GM23338 (cell line): Measurements from ENCODE around the gene C11orf21. TPM values are rescaled to one million over a fixed set of nuclear protein-coding genes. Genes with fewer than 3 reads are reported as not detected.

Source experiments
- ATAC-seq: fragments of 200-7000 bp; cut with Tn5 transposase; 3 replicates; pipeline ENCODE4 v1.9.1; 2020
- DNase-seq: peaks from one replicate; pipeline ENCODE4 v3.0.0-alpha.2; 2015; ENCODE audit warnings: low spot score
- H2AFZ ChIP-seq: fragments of 200-600 bp; sonication (generic); 2 replicates; pipeline ENCODE4 v1.8.0; 2016; ENCODE audit warnings: antibody characterized with exemption, mild to moderate bottlenecking, moderate library complexity
- H3F3A ChIP-seq: fragments of 200-600 bp; sonication (generic); replicated peaks from 2 replicates; pipeline ENCODE4 v1.8.0; 2017; ENCODE audit warnings: antibody characterized with exemption, mixed run types, low read depth
- H3K27ac ChIP-seq: fragments of 200-600 bp; sonication (generic); 2 replicates; pipeline ENCODE4 v1.6.1; 2016; ENCODE audit warnings: low read depth
- H3K27me3 ChIP-seq: fragments of 200-600 bp; sonication (generic); 2 replicates; pipeline ENCODE4 v1.8.0; 2016; ENCODE audit warnings: mild to moderate bottlenecking, mixed run types, moderate library complexity; ENCODE audit not compliant: insufficient read depth
- H3K36me3 ChIP-seq: fragments of 200-600 bp; sonication (generic); 2 replicates; pipeline ENCODE4 v1.8.0; 2016; ENCODE audit warnings: mild to moderate bottlenecking; ENCODE audit not compliant: insufficient read depth
- H3K4me1 ChIP-seq: fragments of 200-600 bp; sonication (generic); 2 replicates; pipeline ENCODE4 v1.8.0; 2016; ENCODE audit warnings: mild to moderate bottlenecking, moderate library complexity; ENCODE audit not compliant: insufficient read depth
- H3K4me2 ChIP-seq: fragments of 200-600 bp; sonication (generic); 2 replicates; pipeline ENCODE4 v1.7.1; 2017; ENCODE audit warnings: mixed run types
- H3K4me3 ChIP-seq: fragments of 200-600 bp; sonication (generic); 2 replicates; pipeline ENCODE4 v1.6.1; 2016; ENCODE audit warnings: mixed run types
- H3K79me2 ChIP-seq: fragments of 200-600 bp; sonication (generic); replicated peaks from 2 replicates; pipeline ENCODE4 v1.8.0; 2017; ENCODE audit warnings: mild to moderate bottlenecking; ENCODE audit not compliant: insufficient read depth
- H3K9me2 ChIP-seq: fragments of 200-600 bp; sonication (generic); 2 replicates; pipeline ENCODE4 v1.8.0; 2017; ENCODE audit not compliant: insufficient read depth
- H4K20me1 ChIP-seq: fragments of 200-600 bp; sonication (generic); replicated peaks from 2 replicates; pipeline ENCODE4 v1.8.0; 2017; ENCODE audit warnings: mild to moderate bottlenecking; ENCODE audit not compliant: insufficient read depth
- H3K27ac Mint-ChIP-seq: 2 replicates; pipeline ENCODE4 v1.8.0; 2020; ENCODE audit warnings: inconsistent platforms, mild to moderate bottlenecking, moderate library complexity, mixed read lengths
- H3K27me3 Mint-ChIP-seq: 3 replicates; pipeline ENCODE4 v1.8.0; 2022; ENCODE audit warnings: low read depth, mild to moderate bottlenecking, moderate library complexity, mixed read lengths, inconsistent platforms; ENCODE audit not compliant: insufficient read depth, poor library complexity
- H3K36me3 Mint-ChIP-seq: 3 replicates; pipeline ENCODE4 v1.8.0; 2021; ENCODE audit warnings: low read depth, mild to moderate bottlenecking, inconsistent platforms, moderate library complexity, mixed read lengths
- H3K4me1 Mint-ChIP-seq: 3 replicates; pipeline ENCODE4 v1.8.0; 2020; ENCODE audit warnings: mild to moderate bottlenecking, inconsistent platforms, mixed read lengths
- H3K4me3 Mint-ChIP-seq: 3 replicates; pipeline ENCODE4 v1.8.0; 2021; ENCODE audit warnings: moderate library complexity, mild to moderate bottlenecking, inconsistent platforms, mixed read lengths
- H3K9me3 Mint-ChIP-seq: 3 replicates; pipeline ENCODE4 v1.8.0; 2020; ENCODE audit warnings: moderate library complexity, mild to moderate bottlenecking, inconsistent platforms, mixed read lengths
- CREB1 ChIP-seq: fragments of 250-450 bp; sonication (Bioruptor Pico); IDR thresholded peaks from 2 replicates; pipeline ENCODE4 v1.5.0; 2020; ENCODE audit warnings: low read depth, mild to moderate bottlenecking, moderate library complexity
- ETS1 ChIP-seq: IDR thresholded peaks from 2 replicates; pipeline ENCODE4 v1.6.1; 2016; ENCODE audit warnings: antibody characterized with exemption
- EZH2 ChIP-seq: fragments of 200-600 bp; sonication (generic); IDR thresholded peaks from one replicate; pipeline ENCODE4 v1.8.0; 2017; ENCODE audit warnings: antibody characterized with exemption, mild to moderate bottlenecking, low read depth; ENCODE audit not compliant: unreplicated experiment
- EZH2phosphoT487 ChIP-seq: fragments of 200-600 bp; sonication (generic); IDR thresholded peaks from one replicate; pipeline ENCODE4 v1.8.1; 2018; ENCODE audit warnings: antibody characterized with exemption; ENCODE audit not compliant: unreplicated experiment
- NANOG ChIP-seq: IDR thresholded peaks from 2 replicates; pipeline ENCODE4 v1.6.1; 2016; ENCODE audit warnings: antibody characterized with exemption, borderline replicate concordance
- POLR2AphosphoS5 ChIP-seq: IDR thresholded peaks from 2 replicates; pipeline ENCODE4 v1.6.1; 2016; ENCODE audit warnings: antibody characterized with exemption, low read depth
- REST ChIP-seq: IDR thresholded peaks from one replicate; pipeline ENCODE4 v1.6.1; 2018; ENCODE audit warnings: antibody characterized with exemption; ENCODE audit not compliant: unreplicated experiment
- STAT1 ChIP-seq: IDR thresholded peaks from one replicate; pipeline ENCODE4 v1.6.1; 2016; ENCODE audit warnings: antibody characterized with exemption; ENCODE audit not compliant: unreplicated experiment
- ZNF331 ChIP-seq: fragments of 250-450 bp; sonication (Bioruptor Pico); IDR thresholded peaks from 2 replicates; pipeline ENCODE4 v1.5.0; 2020; ENCODE audit warnings: low read depth, mild to moderate bottlenecking, moderate library complexity
- polyA plus RNA-seq: library from polyadenylated mRNA; unstranded; fragments of >200 nt; fragmentation: Nextera tagmentation; extraction: Ambion mirVana; gene quantifications from 2 replicates; pipeline ENCODE4 v1.2.1, GENCODE V29; 2016
- total RNA-seq: library from RNA; depleted of rRNA; stranded (reverse); fragments of >200 nt; shearing (Covaris generic); gene quantifications from 2 replicates; pipeline ENCODE4 v1.2.3, GENCODE V29; 2014

C11orf21 gene
- total and polyA plus RNA-seq, 2 experiments from 2014 or later, result not detected

- no peaks in the 10 kb centered on the region for H3K4me1 Mint-ChIP-seq
- no peaks in the 10 kb centered on the region; the same call in 1 of the 2 replicates for H3K36me3 ChIP-seq
- no peaks in the 10 kb centered on the region for H3K4me1 ChIP-seq
- H3K36me3 Mint-ChIP-seq, result peaks cover 9% of the 10 kb centered on the region; the same call in 2 of the 3 replicates
- H3K4me3 Mint-ChIP-seq, result no peak overlapping the region
- H3K9me3 Mint-ChIP-seq, result peaks cover 15% of the 10 kb centered on the region
- no peak overlapping the region for H3K4me3 ChIP-seq
- H3K27me3 Mint-ChIP-seq, result peaks cover 5% of the 10 kb centered on the region
- no peaks in the 10 kb centered on the region for H3K27me3 ChIP-seq
- H3K27ac ChIP-seq, result no peak overlapping the region
- H3F3A ChIP-seq, result no peaks in the 10 kb centered on the region
- DNase-seq (no peak), ATAC-seq (no peak)
- H3K79me2 ChIP-seq, result no peaks in the 10 kb centered on the region
- no peaks in the 10 kb centered on the region for H3K9me2 ChIP-seq
- no peak for TF ChIP-seq EZH2
- TF ChIP-seq POLR2AphosphoS5, result no peak
- no peak for TF ChIP-seq STAT1
- no peak for TF ChIP-seq EZH2phosphoT487
- no peak for TF ChIP-seq ETS1
- no peak for TF ChIP-seq ZNF331 (CRISPR knock-in tag)
- no peak for TF ChIP-seq REST
- no peak for TF ChIP-seq CREB1 (CRISPR knock-in tag)
- no peak overlapping the region for H3K4me2 ChIP-seq
- no peak overlapping the region for H2AFZ ChIP-seq
- no peaks in the 10 kb centered on the region for H4K20me1 ChIP-seq
- no peak overlapping the region for H3K27ac Mint-ChIP-seq
Observed at GRCh38 chr11:2328656-2329354, 27.1 kb upstream of the C11orf21 start.

- no peaks in the 10 kb centered on the region for H3K27me3 ChIP-seq
- no peaks in the 10 kb centered on the region for H3K9me2 ChIP-seq
- TF ChIP-seq CREB1 (CRISPR knock-in tag), result no peak
- TF ChIP-seq STAT1, result no peak
- TF ChIP-seq NANOG, result no peak
- TF ChIP-seq EZH2, result no peak
- TF ChIP-seq ETS1, result no peak
- H2AFZ ChIP-seq, result no peak overlapping the region
- no peaks in the 10 kb centered on the region; the same call in 1 of the 2 replicates for H3K36me3 ChIP-seq
- Mint-ChIP-seq H3K4me3 (no peak overlapping the region), H3K36me3 (peaks cover 9% of the 10 kb centered on the region; the same call in 2 of the 3 replicates), H3K4me1 (no peaks in the 10 kb centered on the region), H3K27ac (no peak overlapping the region), H3K9me3 (peaks cover 15% of the 10 kb centered on the region), H3K27me3 (peaks cover 5% of the 10 kb centered on the region)
- no peak overlapping the region for H3K27ac ChIP-seq
- H4K20me1 ChIP-seq, result no peaks in the 10 kb centered on the region
- no peak overlapping the region for H3K4me2 ChIP-seq
- ATAC-seq, result no peak
- no peaks in the 10 kb centered on the region for H3K79me2 ChIP-seq
- no peak for DNase-seq
- H3K4me1 ChIP-seq, result no peaks in the 10 kb centered on the region
- no peaks in the 10 kb centered on the region for H3F3A ChIP-seq
- H3K4me3 ChIP-seq, result no peak overlapping the region
Observed at GRCh38 chr11:2328021-2328420, 26.3 kb upstream of the C11orf21 start.
